ENCODE measurements around the gene MAML2.

- no peak for TF ChIP-seq POLR2A (IDR thresholded peaks at IDR 0.05)
- TF ChIP-seq, protein P1, sequence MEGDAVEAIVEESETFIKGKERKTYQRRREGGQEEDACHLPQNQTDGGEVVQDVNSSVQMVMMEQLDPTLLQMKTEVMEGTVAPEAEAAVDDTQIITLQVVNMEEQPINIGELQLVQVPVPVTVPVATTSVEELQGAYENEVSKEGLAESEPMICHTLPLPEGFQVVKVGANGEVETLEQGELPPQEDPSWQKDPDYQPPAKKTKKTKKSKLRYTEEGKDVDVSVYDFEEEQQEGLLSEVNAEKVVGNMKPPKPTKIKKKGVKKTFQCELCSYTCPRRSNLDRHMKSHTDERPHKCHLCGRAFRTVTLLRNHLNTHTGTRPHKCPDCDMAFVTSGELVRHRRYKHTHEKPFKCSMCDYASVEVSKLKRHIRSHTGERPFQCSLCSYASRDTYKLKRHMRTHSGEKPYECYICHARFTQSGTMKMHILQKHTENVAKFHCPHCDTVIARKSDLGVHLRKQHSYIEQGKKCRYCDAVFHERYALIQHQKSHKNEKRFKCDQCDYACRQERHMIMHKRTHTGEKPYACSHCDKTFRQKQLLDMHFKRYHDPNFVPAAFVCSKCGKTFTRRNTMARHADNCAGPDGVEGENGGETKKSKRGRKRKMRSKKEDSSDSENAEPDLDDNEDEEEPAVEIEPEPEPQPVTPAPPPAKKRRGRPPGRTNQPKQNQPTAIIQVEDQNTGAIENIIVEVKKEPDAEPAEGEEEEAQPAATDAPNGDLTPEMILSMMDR (IDR thresholded peaks at IDR 0.05): no peak
Measured at GRCh38 chr11:96313163-96313562, 29.8 kb downstream of the MAML2 start.

Measured in esophagus squamous epithelium (tissue), 4 donors.